Activated naive CD4-positive, alpha-beta T cell treated with anti-CD3 and anti-CD28 coated beads, Interleukin-2, amount 50 U/mL, for 16 hours (primary cell): ENCODE results near the gene MYLK.

Experiments used
- DNase-seq: peaks from one replicate; pipeline ENCODE4 v3.0.0-alpha.2; 2020

The MYLK gene

DNA sequence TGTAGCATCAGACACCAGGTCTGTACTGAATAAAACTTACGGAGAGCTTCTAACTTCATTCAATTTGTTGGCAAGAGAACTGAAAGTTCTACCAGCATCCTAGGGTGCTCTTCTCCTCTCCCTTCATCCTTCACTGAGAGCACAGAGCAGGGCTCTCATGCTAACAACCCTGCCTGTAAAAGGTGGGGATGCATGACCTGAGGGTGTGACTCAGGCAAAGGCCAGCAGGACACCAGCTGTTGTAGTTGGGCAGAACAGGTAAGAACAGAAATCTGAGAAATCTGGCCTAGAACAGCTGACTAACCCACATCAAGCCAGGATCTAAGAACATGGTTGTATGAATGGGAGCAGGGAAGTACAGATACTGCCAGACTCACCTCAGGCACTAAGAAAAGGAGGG lies 64.2 kb downstream of the MYLK start:
- no peak for DNase-seq

GRCh38 chr3:123818921-123819429 lies 65.2 kb downstream of the MYLK start:
- no peak for DNase-seq

DNA sequence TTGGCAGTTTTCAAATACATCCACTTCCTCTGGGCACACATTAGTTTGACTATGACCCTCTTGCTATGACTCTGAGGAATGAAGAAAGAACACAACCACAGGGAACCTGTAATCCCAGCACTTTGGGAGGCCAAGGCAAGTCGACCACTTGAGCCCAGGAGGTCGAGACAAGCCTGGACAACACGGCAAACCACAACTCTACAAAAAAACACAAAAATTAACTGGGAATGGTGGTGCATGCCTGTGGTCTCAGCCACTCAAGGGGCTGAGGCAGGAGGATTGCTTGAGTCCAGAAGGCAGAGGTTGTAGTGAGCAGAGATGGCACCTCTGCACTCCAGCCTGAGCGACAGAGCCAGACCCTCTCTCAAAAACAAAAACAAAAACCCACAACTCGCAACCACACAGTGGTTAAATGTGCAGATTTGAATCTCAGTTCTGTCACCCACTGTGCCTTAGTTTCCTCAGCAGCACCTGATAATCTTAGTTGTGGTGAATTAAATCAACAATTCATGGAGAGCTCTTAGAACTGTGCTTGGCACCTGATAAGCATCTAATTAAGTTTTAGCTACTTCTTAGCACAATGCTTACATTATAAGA lies 65.7 kb downstream of the MYLK start:
- DNase-seq: no peak

GRCh38 chr3:123817413-123817812 lies 66.7 kb downstream of the MYLK start:
- DNase-seq: no peak

DNA sequence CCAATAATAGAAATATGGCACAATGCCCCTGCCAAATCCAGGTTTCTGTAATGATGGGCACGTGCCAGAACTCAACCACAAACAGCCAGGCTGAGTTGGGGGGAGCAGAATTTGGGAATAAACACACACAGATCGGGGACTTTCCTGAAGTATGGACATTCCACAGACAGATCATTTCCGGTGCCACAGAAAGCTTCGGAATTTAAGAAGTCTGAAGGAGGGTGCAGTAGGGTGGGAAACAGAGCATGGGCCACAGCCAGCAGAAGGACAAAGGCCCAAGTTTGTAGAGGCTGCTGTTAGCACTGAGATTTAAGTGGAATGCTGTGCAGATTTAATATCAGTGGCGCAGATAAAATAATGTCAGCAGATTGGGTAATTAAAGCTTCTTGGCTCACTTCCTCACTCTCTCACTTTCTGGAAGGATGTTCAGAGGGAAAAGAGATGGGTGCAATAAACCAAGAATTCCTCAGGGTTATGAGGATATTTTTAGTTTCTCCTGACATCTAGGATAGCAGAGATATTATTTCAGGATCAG lies 67.4 kb downstream of the MYLK start:
- DNase-seq: no peak

DNA sequence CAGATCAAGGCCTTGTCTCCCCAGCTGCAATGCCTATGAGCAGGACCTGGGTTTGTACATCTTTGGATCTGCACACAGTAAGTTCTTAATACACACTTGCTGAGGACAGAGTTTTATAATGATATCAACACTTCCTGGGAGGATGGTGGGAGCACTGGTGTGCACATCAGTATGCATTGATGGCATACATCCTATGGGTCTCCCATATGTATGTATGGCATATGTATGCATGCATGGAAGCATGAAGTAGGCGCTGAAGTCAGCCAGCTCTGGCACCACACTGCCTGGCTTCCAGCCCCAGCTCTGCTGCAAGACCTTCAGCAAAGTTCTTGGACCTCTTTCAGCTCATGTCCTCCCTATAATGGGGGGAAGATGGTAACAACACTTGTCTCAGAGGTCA lies 68.2 kb downstream of the MYLK start:
- no peak for DNase-seq

DNA sequence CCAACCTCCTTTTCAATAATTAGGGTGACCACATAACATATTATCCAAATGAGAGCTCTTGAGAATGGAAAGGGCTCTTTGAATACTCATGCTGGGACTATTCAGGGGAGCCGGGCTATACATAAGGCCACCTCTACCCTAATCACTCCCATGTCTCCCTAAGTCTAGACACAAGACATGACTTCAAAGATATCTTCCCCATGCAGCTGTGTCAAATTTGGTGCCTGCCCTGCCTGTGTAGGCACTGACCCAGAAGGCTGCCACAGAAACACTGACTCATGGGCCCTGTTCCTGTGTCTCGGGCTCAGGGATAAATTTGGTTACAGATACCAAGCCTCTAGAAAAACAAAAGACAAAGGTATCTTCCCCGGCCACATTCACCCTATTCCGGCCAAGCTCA lies 70.3 kb downstream of the MYLK start:
- DNase-seq: no peak

DNA sequence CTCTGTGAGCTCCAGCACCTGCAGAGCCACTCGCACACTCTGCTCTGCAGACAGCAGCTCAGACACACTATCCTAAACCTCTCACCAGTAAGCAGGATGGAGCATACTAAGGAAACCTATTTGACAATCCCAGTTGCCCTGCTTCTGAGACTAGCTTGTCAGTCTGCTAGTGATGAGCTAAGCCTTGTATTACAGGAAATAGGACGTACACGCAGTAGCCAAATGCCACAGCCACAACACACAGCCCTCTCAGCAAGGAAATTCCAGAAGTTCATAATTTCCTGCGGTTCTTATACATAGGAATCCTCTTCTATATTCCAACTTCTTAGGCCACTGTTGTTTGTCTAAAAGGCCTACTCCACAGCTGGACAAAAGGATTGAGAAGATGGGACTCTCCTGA lies 74.5 kb downstream of the MYLK start:
- DNase-seq: no peak

- DNase-seq: no peak
Measured at GRCh38 chr3:123808812-123809211, 75.3 kb downstream of the MYLK start.

GRCh38 chr3:123807820-123808219 lies 76.3 kb downstream of the MYLK start:
- no peak for DNase-seq

DNA sequence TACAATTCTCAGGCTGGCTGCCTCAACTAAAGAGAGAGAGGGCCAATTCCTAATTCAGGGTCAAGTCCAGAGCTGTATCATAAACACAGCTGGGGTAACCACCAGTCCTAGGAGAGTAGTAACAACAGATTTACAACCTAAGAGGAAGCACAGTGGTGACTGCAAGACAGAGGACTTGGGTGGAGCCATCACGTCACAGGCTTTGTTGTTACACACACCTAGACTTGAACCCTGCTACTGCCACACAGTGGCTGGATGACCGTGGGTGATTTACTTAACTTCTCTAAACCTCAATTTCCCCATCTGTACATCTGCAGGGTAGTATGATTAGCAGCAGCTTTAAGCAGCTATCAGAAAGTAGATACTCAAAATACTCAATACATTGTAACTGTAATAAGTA lies 78.6 kb downstream of the MYLK start:
- no peak for DNase-seq

DNA sequence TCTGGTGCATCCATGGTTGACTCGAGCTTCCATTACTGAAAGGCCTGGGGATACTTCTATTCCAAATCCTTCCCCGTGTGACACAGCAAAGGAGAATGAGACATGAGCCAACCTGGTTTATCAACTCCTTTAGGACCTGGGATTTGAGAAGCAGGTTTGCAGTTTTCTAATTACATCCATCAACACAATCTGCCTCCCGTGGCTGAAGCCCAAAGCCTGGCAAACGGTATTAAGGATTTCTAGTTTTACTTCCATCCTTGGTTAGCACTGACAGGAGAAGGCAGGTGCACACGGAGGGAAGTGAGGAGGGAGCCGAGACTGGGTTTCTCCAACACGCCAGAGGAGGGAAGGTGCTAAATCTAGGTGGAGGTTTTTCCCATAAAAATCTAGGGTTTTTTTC lies 79.0 kb downstream of the MYLK start:
- no peak for DNase-seq

- DNase-seq: no peak
Measured at GRCh38 chr3:123804676-123805075, 79.5 kb downstream of the MYLK start.

DNA sequence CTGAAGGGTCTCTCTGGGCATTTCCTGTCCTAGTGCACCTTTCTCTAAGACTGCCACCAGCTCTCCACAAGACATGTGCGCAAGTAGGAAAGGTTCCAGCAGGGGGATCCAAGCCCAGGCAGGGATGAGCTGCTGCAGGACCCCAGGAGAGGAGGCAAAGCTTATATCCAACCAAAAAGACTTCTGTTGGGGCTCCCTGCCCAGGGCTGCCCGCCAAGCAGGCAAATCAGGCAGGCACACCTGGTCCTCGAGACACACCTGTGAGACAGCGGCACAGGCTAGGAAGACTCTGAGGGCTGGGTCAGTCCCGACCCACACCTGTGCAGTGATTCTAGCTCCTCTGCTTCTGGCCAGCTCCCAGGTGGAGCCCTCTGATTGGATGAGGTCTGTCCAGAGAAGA lies 80.6 kb downstream of the MYLK start:
- DNase-seq: no peak

- DNase-seq: no peak
Measured at GRCh38 chr3:123802007-123802625, 82.0 kb downstream of the MYLK start.

DNA sequence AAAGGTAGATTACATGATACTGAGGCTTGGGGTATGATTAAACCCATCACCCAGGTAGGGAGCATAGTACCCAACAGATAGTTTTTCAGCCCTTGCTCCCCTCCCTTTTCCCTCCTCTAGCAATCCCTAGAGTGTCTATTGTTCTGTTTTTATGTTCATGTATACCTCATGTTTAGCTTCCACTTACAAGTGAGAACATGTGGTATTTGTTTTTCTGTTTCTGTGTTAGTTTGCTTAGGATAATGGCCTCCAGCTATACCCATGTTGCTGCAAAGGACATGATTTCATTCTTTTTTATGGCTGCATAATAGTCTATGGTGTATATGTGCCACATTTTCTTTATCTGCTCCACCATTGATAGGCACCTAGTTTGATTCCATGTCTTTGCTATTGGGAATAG lies 82.7 kb downstream of the MYLK start:
- DNase-seq: no peak

DNA sequence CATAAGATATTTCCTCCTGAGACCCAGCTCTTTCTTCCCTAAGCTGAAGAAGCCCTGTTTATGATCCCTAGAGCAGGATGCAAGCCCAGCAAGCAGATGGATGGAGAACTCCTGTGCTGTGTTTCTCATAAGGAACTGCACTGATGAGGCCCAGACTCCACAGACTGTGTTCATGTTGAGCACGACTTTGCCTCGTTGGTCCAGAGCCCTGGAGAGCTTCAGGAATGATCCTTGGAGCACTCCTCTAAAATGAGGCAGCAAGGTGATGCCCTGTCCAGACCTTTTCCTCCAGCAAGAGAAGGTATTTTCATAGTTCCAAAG lies 83.8 kb downstream of the MYLK start:
- no peak for DNase-seq

DNA sequence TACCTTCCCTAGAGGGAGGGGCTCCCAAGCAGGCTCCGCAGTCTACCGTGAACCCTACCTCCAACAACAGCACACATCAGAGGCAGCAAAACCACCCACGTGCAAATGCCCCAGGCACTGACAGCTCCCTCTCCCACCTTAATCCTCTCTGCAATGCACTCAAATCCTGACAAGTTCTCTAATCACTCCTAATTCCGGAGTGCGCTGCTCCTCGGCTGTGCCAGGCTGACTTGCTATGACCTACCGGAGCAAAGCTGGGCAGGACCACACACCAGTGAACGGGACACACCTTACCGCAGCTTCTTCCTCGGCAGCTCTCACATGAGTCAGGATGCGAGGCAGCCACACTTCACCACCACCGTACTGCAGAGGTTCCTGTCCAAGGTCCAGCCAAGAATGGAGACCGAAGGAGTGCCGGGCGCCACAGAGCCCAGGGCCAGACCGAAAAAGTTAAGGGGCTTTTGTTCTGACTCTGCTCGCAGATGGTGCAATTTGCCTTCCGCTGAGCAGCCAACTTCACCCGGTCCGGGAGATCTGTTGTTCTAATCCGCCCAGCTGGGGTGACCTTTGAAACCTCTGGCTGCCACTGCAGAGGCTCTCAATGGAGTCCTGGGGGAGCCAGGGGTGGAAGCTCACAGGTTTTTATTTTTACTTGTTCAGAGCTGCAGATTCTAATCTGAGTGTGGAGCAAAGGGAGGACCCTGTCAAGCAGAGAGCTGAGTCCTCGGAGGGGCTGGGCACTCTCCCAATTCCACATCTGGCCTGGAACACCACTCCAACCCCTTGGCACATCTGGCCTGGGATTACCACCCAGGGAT lies 84.4 kb downstream of the MYLK start:
- no peak for DNase-seq

DNA sequence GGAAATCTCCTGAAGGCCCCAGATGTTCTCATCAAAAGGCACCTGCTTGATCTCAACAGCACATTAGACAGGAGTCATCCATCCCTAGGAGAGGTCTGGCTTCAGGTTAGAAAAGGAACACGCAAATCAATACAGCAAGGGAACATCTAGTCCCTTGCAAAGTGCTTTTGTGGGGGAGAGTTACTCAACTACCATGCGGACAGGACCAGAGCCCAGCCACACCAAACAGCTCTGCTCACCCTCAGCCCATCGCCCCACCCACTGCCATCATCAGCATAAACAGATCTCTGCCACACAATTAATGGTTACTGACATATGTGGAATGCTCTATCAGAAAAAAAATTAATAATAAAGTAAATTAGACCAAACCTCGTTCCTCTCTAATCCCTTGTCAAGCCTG lies 85.6 kb downstream of the MYLK start:
- DNase-seq: no peak

DNA sequence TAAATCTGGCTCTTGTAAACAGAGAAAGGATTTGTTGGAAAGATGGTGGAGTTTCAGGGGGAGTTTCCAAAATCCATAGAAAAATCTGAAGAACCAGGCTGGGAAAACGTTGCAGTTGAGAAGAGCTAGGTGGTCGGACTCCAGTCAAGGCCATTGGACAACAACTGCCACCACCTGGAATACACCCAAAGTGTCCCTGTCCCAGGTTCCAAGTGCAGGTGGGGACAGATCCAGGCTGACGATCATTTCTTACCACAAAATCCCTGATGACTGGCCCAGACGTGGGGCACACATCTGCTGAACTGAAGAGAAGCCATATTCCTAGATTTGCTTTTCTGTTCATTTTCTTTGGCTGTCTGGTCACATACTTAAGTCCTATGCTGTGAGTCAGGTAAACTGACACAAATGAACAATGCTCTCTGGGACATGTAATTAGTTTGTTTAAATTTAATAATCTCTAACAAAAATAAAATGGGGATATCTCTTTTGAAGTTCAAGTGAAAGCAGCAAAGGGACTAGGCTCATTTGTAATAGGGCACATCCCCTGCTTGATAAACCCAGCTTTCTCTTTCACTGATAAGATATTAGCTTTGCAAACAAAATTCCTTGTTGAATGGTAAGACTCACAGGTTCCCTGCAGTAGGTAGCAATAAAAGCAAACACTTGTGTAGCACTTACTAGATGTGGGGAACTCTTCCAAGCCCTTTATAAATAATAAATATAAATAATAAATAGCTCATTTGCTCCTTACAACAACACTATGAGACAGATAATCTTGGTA lies 88.5 kb downstream of the MYLK start:
- no peak for DNase-seq

- no peak for DNase-seq
Measured at GRCh38 chr3:123793425-123793824, 90.7 kb downstream of the MYLK start.

- DNase-seq: no peak
Measured at GRCh38 chr3:123792473-123793201, 91.5 kb downstream of the MYLK start.

- DNase-seq: no peak
Measured at GRCh38 chr3:123791898-123792297, 92.2 kb downstream of the MYLK start.
